GM10248 (cell line): ENCODE measurements around the gene SSH3.
"Not testable (repeated sequence)": the region's sequence is repeated elsewhere in the genome, so short reads cannot be mapped to it uniquely, and the experiment has no call there.

Source experiments
- CTCF ChIA-PET: fragments of 300-600 bp; sonication (Branson Sonifier 250); formaldehyde crosslinking; extraction: SDS; loops from one replicate; lab custom pipeline; 2021; ENCODE audit warnings: antibody characterized with exemption; lab: Yijun Ruan, JAX
- POLR2A ChIA-PET: fragments of 350-650 bp; sonication (Branson Sonifier 250); formaldehyde crosslinking; extraction: SDS; loops from one replicate; lab custom pipeline; 2020; ENCODE audit warnings: antibody characterized with exemption; lab: Yijun Ruan, JAX
- DNase-seq: peaks from one replicate; pipeline ENCODE4 v3.0.0; 2012; ENCODE audit errors: extremely low spot score
- TF ChIP-seq, protein P1 (sequence below): IDR thresholded peaks from 2 replicates; pipeline ENCODE4 v1.5.1; 2012; ENCODE audit warnings: mild to moderate bottlenecking, low read depth; ENCODE audit errors: extremely low read depth, missing control alignments, control extremely low read depth

Gene SSH3

GRCh38 chr11:67317888-67318555 is 14.7 kb downstream of the SSH3 start:
- ChIA-PET POLR2A (interaction anchor here (0.5 to 0.6 kb wide), 3 partner anchors 29 to 1896 kb away, joined by 3 read pairs; partner anchors contain the start of gene NEAT1), CTCF (interaction anchor here (0.6 to 9.1 kb wide), 50 partner anchors 9 to 724 kb away, joined by 3 to 127 read pairs (median 6); partner anchors contain the start of genes ANKRD13D, CCDC87, CCS and CLCF1)
- TF ChIP-seq, protein P1, sequence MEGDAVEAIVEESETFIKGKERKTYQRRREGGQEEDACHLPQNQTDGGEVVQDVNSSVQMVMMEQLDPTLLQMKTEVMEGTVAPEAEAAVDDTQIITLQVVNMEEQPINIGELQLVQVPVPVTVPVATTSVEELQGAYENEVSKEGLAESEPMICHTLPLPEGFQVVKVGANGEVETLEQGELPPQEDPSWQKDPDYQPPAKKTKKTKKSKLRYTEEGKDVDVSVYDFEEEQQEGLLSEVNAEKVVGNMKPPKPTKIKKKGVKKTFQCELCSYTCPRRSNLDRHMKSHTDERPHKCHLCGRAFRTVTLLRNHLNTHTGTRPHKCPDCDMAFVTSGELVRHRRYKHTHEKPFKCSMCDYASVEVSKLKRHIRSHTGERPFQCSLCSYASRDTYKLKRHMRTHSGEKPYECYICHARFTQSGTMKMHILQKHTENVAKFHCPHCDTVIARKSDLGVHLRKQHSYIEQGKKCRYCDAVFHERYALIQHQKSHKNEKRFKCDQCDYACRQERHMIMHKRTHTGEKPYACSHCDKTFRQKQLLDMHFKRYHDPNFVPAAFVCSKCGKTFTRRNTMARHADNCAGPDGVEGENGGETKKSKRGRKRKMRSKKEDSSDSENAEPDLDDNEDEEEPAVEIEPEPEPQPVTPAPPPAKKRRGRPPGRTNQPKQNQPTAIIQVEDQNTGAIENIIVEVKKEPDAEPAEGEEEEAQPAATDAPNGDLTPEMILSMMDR = no peak
- DNase-seq = no peak

DNA sequence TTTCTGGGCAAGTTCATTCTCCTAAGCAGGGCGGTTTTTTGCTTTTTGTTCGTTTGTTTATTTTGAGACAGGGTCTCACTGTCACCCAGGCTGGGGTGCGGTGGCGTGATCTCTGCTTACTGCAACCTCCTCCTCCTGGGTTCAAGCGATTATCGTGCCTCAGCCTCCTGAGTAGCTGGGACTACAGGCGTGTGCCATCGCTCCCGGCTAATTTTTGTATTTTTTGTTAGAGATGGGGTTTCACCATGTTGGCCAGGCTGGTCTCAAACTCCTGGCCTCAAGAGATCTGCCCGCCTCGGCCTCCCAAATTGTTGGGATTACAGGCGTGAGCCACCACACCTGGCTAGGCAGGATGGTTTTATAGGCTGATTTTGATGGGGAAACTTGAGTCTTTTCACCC is 15.5 kb downstream of the SSH3 start:
- CTCF ChIA-PET = interaction anchor here (0.9 to 9.1 kb wide), 13 partner anchors 11 to 70 kb away, joined by 3 to 127 read pairs (median 15); partner anchors contain the start of genes GRK2 and POLD4
- DNase-seq, POLR2A ChIA-PET: not testable (repeated sequence)

DNA sequence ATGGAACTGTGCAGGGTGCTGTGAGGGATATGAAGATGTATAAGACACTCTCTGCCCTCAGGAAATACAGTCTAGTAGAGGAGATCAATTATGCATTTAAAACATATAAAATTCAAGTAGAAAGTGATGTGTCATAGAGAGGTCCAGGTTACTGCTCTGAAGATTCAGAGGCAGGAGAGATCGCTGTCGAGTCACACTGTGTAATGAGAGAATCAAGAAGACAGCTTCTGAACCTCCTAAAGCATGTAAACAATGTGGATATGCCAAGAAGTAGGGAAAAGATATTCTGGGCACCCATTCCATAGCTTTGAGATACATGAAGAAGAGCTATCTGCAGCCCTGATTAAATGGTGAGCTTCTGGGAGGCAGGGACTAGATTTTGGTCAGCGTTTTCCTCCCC is 16.7 kb downstream of the SSH3 start:
- POLR2A ChIA-PET = no interaction called here
- TF ChIP-seq, protein P1 = no peak
- DNase-seq = no peak
- CTCF ChIA-PET = interaction anchor here (0.8 to 9.1 kb wide), 9 partner anchors 10 to 69 kb away, joined by 3 to 127 read pairs (median 6); partner anchors contain the start of gene POLD4

DNA sequence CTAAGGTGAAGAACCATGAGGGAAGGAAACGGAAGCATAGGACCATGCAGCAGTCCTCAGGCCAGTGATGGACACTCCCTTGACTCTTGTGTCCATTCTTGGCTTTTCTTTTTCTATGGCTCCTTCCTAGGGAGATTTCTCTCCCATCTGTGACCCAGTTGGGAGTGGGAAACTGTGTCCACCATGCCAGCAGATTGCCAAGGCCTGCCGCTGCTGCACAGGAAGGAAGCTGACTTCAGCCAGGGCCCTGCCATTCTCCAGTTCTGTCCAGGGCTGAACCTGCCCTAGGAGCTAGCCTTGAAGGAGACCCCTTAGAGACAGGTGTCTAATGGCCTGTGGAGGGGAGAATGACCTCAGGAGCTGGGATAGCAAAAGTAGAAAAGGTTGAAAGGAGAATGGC is 17.4 kb downstream of the SSH3 start:
- TF ChIP-seq, protein P1 = no peak
- ChIA-PET POLR2A (no interaction called here), CTCF (interaction anchor here (0.8 to 9.1 kb wide), 10 partner anchors 9 to 240 kb away, joined by 3 to 127 read pairs (median 6); partner anchors contain the start of genes GRK2 and POLD4)
- DNase-seq = no peak

GRCh38 chr11:67321313-67321871 is 18.1 kb downstream of the SSH3 start:
- POLR2A ChIA-PET = interaction anchor here (0.6 kb wide), 1 partner anchor 194 kb away, joined by 4 read pairs; no protein-coding TSS in a partner anchor
- CTCF ChIA-PET = interaction anchor here (1.0 to 9.1 kb wide), 9 partner anchors 12 to 240 kb away, joined by 3 to 127 read pairs (median 6); partner anchors contain the start of genes CLCF1, GRK2 and POLD4
- TF ChIP-seq, protein P1 = no peak
- DNase-seq = no peak

- no peak for DNase-seq
- ChIA-PET CTCF (interaction anchor here (1.0 to 9.1 kb wide), 12 partner anchors 11 to 292 kb away, joined by 3 to 127 read pairs (median 6); partner anchors contain the start of genes CLCF1, GRK2 and POLD4), POLR2A (no interaction called here)
- TF ChIP-seq, protein P1 = no peak
These were observed 18.7 kb downstream of the SSH3 start for GRCh38 chr11:67322049-67322448.

GRCh38 chr11:67323526-67323925 is 20.2 kb downstream of the SSH3 start:
- TF ChIP-seq, protein P1 = no peak
- no peak for DNase-seq
- ChIA-PET CTCF (interaction anchor here (1.0 to 8.4 kb wide), 11 partner anchors 9 to 291 kb away, joined by 3 to 127 read pairs (median 5); partner anchors contain the start of gene POLD4), POLR2A (interaction anchor here (0.9 kb wide), 1 partner anchor 24 kb away, joined by 3 read pairs; no protein-coding TSS in a partner anchor)
